HepG2 (cell line): Measurements from ENCODE around the gene TMEM59. TPM values are rescaled to one million over a fixed set of nuclear protein-coding genes. Genes with fewer than 3 reads are reported as not detected.

Experiments
- ASH2L ChIP-seq: fragments of 300-600, 200-600 bp; sonication (generic); IDR thresholded peaks from 2 replicates; pipeline ENCODE4 v1.7.0; 2017; ENCODE audit warnings: low read depth, mild to moderate bottlenecking, moderate library complexity, mixed read lengths, low read length; ENCODE audit not compliant: insufficient read length
- BRF2 ChIP-seq: sonication (generic); formaldehyde crosslinking; IDR thresholded peaks from 2 replicates; pipeline ENCODE4 v1.8.1; 2022; ENCODE audit warnings: mild to moderate bottlenecking, missing genetic modification reagents
- CAMTA2 ChIP-seq: sonication (generic); formaldehyde crosslinking; IDR thresholded peaks from 2 replicates; pipeline ENCODE4 v1.4.0; 2020; ENCODE audit warnings: mild to moderate bottlenecking, missing genetic modification reagents, borderline replicate concordance
- EP300 ChIP-seq, 3 experiments: sonication (generic) in 1 of 3; formaldehyde crosslinking in 1 of 3; IDR thresholded peaks; 2 replicates each; pipeline versions ENCODE4 v1.5.1 to v1.6.1; 2011 to 2020; ENCODE audit warnings: low read depth in 2 of 3, low read length in 2 of 3, borderline replicate concordance in 1 of 3, improper control_type of control experiment in 1 of 3, mild to moderate bottlenecking in 1 of 3, missing genetic modification reagents in 1 of 3, moderate library complexity in 1 of 3
- HNF4A ChIP-seq: sonication (generic); formaldehyde crosslinking; IDR thresholded peaks from 2 replicates; pipeline ENCODE4 v1.4.0; 2020; ENCODE audit warnings: missing genetic modification reagents
- HNF4G ChIP-seq, 2 experiments: sonication (generic) in 1 of 2; formaldehyde crosslinking in 1 of 2; IDR thresholded peaks; 2 replicates each; pipeline versions ENCODE4 v1.4.0 to v1.6.1; 2011 to 2020; ENCODE audit warnings: borderline replicate concordance in 2 of 2, low read depth in 2 of 2, mild to moderate bottlenecking in 2 of 2, low read length in 1 of 2, missing genetic modification reagents in 1 of 2, moderate library complexity in 1 of 2
- MED1 ChIP-seq: sonication (generic); formaldehyde crosslinking; IDR thresholded peaks from 2 replicates; pipeline ENCODE4 v1.4.0; 2020; ENCODE audit warnings: missing genetic modification reagents
- PHF21A ChIP-seq: sonication (generic); formaldehyde crosslinking; IDR thresholded peaks from 2 replicates; pipeline ENCODE4 v1.5.0; 2020; ENCODE audit warnings: mild to moderate bottlenecking, missing genetic modification reagents
- SOX13 ChIP-seq, 3 experiments: fragments of 450-650 bp in 1 of 3; sonication (generic) in 1 of 3; formaldehyde crosslinking in 1 of 3; IDR thresholded peaks in 2 of 3; conservative IDR thresholded peaks in 1 of 3; 2 replicates each; pipeline versions ENCODE4 v1.5.0 to v1.6.1; 2016 to 2020; ENCODE audit warnings: antibody characterized with exemption in 1 of 3, mild to moderate bottlenecking in 1 of 3, missing compliant biosample characterization in 1 of 3, missing genetic modification reagents in 1 of 3, moderate library complexity in 1 of 3
- TRIM24 ChIP-seq: sonication (generic); formaldehyde crosslinking; IDR thresholded peaks from 2 replicates; pipeline ENCODE4 v1.8.0; 2022; ENCODE audit warnings: mild to moderate bottlenecking, missing genetic modification reagents
- ZBTB34 ChIP-seq: sonication (generic); formaldehyde crosslinking; IDR thresholded peaks from 2 replicates; pipeline ENCODE4 v1.8.0; 2022; ENCODE audit warnings: mild to moderate bottlenecking, missing genetic modification reagents
- ZBTB46 ChIP-seq: sonication (generic); formaldehyde crosslinking; IDR thresholded peaks from 2 replicates; pipeline ENCODE4 v1.4.0; 2020; ENCODE audit warnings: mild to moderate bottlenecking, missing genetic modification reagents, borderline replicate concordance
- ZC3H13 ChIP-seq: sonication (generic); formaldehyde crosslinking; IDR thresholded peaks from 2 replicates; pipeline ENCODE4 v1.8.1; 2023; ENCODE audit warnings: mild to moderate bottlenecking, missing genetic modification reagents, moderate library complexity
- ZEB1 ChIP-seq: IDR thresholded peaks from 2 replicates; pipeline ENCODE4 v1.6.1; 2012; ENCODE audit warnings: mild to moderate bottlenecking, low read depth, inconsistent platforms; ENCODE audit not compliant: insufficient replicate concordance
- ZFP36L1 ChIP-seq: sonication (generic); formaldehyde crosslinking; IDR thresholded peaks from 2 replicates; pipeline ENCODE4 v1.8.0; 2022; ENCODE audit warnings: mild to moderate bottlenecking, missing genetic modification reagents, moderate library complexity
- ZNF263 ChIP-seq: sonication (generic); formaldehyde crosslinking; IDR thresholded peaks from 2 replicates; pipeline ENCODE4 v1.4.0; 2020; ENCODE audit warnings: missing genetic modification reagents
- ZNF710 ChIP-seq: sonication (generic); formaldehyde crosslinking; IDR thresholded peaks from 2 replicates; pipeline ENCODE4 v1.5.0; 2020; ENCODE audit warnings: mild to moderate bottlenecking, missing genetic modification reagents, borderline replicate concordance
- ZNF766 ChIP-seq: sonication (generic); formaldehyde crosslinking; IDR thresholded peaks from 2 replicates; pipeline ENCODE4 v1.5.0; 2020; ENCODE audit warnings: missing genetic modification reagents, borderline replicate concordance
- ZSCAN30 ChIP-seq: sonication (generic); formaldehyde crosslinking; IDR thresholded peaks from 2 replicates; pipeline ENCODE4 v1.5.0; 2020; ENCODE audit warnings: mild to moderate bottlenecking, missing genetic modification reagents
- polyA plus RNA-seq, 8 experiments: library from polyadenylated mRNA; depleted of rRNA in 3 of 8; stranded (reverse) in 7 of 8; unstranded in 1 of 8; fragments of >200 nt; fragmentation: Illumina TruSeq in 4 of 8; extraction: Trizol in 4 of 8; gene quantifications; 2 replicates each; pipeline versions ENCODE4 v1.2.1 to v1.2.3, GENCODE V29; 2011 to 2016; ENCODE audit warnings: low read depth in 4 of 8, missing spikeins in 1 of 8, mixed read lengths in 1 of 8; ENCODE audit not compliant: insufficient read depth in 1 of 8
- total RNA-seq, 5 experiments: library from RNA; depleted of rRNA; stranded (reverse); fragments of >200 nt; fragmentation: Illumina TruSeq; extraction: Trizol; gene quantifications; 2 replicates each; pipeline ENCODE4 v1.2.3, GENCODE V29; 2016; ENCODE audit warnings: low read depth in 1 of 5

The TMEM59 gene
- total and polyA plus RNA-seq, 2 of the 13 experiments (the other 11 are each of a cell fraction or from before 2014, with no cell fraction given): 147 to 363 TPM

GRCh38 chr1:54028306-54029251 lies 24.4 kb downstream of the TMEM59 start (continued):
- TF ChIP-seq ZFP36L1 (no peak), ZNF766 (CRISPR knock-in tag) (no peak), BRF2 (CRISPR knock-in tag) (no peak), ZBTB34 (peak; percentile 85), HNF4G (IDR thresholded peaks at IDR 0.05; ENCODE audit: borderline replicate concordance, low read depth, low read length) (0 out of 2 replicates have a peak, but pooled peaks have one; percentile 20), HNF4G (CRISPR knock-in tag; IDR thresholded peaks at IDR 0.05; ENCODE audit: borderline replicate concordance, low read depth) (no peak), CAMTA2 (CRISPR knock-in tag) (no peak), ZC3H13 (0 out of 2 replicates have a peak, but pooled peaks have one; percentile 29), ZEB1 (no peak), EP300 (IDR thresholded peaks at IDR 0.05; ENCODE audit: low read depth in 2 of 2, low read length in 2 of 2) (peak in 1 of 2 experiments; percentile 6; a peak in 1 of 4 replicates), EP300 (CRISPR knock-in tag; IDR thresholded peaks at IDR 0.05; ENCODE audit: borderline replicate concordance) (no peak), ZSCAN30 (CRISPR knock-in tag) (no peak), PHF21A (CRISPR knock-in tag) (peak; percentile 23; the same call in 1 of the 2 replicates), ZNF263 (peak; percentile 88), ZBTB46 (no peak), HNF4A (CRISPR knock-in tag) (peak; percentile 6; the same call in 1 of the 2 replicates), MED1 (0 out of 2 replicates have a peak, but pooled peaks have one; percentile 19), TRIM24 (CRISPR knock-in tag) (no peak), ZNF710 (CRISPR knock-in tag) (peak; percentile 48; the same call in 1 of the 2 replicates), ASH2L (peak; percentile 29), SOX13 (IDR thresholded peaks at IDR 0.05) (no peak), SOX13 (CRISPR knock-in tag; conservative IDR thresholded peaks at IDR 0.05 in 1 of 2, IDR thresholded peaks at IDR 0.05 in 1 of 2) (peak in 1 of 2 experiments; percentile 79; a peak in 2 of 4 replicates)
